ENCODE data around the gene UPF1.

Gene UPF1

DNA sequence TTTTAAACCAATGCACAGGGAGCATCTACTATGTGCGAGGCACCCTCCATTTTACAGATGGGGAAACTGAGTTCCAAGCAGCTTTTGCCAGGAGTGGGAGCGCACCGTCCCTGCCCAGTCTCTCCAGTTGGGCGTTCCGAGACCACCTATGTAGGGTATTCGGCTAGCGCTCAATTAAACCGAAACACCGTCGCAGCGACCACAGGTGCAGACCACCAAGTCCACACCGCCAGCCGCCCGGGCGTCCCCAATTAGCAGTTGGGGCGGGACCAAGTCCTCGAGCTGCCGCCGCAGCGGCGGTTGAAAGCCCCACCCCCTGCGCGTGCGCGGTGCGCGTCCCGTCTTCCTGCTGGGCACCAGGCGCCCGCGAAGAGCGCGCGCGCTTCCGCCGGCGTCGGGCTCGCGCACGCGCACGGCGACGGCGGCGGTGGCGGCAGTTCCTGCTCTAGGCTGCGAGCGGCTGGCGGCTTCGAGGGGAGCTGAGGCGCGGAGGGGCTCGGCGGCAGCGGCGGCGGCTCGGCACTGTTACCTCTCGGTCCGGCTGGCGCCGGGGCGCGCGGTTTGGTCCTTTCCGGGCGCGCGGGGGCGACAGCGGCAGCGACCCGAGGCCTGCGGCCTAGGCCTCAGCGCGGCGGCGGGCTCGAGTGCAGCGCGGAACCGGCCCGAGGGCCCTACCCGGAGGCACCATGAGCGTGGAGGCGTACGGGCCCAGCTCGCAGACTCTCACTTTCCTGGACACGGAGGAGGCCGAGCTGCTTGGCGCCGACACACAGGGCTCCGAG is at the start of gene UPF1:
TSS of gene UPF1 (plus strand) at position 436 of the 782 bp plus-strand sequence. CDS start at position 687, 251 bp downstream.
- peak; percentile 96 for DNase-seq

DNA sequence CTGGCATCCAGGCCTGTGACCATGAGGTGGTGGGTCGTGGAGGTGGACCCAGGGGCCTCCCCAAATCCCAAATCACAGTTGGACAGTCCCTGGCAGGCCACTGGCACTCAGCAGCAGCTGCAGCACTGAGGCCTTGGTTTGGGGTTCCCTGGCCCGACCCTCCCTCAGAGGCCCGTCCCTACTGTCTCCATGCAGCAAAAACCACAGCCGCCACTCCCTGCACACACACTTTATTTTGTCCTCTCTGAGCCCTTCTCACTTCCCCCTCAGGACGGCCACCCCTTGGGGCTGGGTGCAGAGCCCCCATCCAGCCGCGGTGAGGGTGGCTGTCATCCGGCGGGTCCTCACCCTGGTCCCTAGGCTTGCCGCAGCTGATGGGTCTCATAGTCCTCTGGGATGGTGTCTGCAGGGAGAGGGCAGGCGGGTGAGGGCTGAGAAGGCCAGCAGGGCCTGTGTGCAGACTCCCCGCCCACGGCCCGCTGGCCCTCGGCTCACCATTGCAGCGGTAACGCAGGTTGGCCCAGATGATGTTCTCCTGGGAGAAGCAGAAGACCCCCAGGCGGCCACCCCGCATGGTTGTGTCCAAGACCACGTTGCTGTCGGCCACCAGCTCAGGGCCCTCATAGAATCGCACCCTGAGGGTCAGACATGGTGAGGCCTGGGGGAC is 49.1 kb upstream of the UPF1 start:
- no peak for DNase-seq

DNA sequence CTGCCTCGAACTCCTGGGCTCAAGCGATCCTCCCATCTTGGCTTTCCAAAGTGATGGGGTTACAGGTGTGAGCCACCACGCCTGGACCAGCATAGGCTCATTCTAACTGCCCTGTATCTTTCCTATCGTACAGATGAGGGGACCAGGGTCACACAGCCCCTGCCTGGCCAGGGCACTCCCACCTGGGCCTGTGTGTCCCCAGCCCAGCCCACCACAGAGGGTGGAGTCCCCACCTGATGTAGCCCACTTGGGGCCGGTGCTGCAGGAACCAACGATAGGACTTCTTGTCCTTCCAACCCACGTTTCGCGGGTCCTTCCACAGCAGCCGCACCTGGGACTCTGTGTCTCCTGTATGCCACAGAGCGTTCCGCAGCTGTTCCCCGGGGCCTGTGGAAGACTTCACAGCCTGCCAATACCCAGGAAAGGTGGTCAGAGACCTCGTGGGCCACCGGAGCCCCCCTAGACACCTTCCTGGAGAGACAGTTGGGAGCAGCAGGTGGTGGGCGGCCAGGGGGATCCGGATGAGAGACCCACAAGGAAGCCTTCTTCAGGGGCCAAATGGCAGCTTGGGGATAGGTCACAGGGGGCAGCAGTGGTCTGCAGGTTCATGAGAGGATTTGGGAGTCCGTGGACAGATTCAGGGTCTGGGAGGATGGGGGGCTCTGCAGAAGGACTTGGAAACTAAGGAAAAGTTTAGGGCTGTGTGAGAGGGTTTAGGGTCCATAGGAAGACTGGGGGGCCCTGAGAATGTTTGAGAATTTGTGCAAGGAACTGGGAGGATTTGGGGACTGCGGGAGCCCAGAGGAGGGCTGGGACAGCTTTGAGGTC is 47.6 kb upstream of the UPF1 start:
- no peak for DNase-seq

DNA sequence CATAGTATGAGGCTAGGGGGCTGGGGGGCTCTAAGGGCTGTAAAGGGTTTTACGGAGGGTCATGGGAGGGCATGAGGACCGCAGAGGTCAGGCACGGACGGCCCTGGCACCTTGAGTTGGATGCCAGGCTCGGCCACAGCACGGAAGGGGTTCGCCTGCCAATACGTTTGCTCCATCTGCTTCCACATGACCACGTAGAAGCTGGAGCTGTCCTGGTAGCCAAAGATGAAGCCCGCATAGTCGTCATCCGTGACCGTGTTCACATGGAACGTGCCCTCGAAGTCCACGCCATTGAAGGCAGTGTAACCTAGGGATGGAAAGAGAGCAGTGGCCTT is 47.0 kb upstream of the UPF1 start:
- DNase-seq: no peak

DNA sequence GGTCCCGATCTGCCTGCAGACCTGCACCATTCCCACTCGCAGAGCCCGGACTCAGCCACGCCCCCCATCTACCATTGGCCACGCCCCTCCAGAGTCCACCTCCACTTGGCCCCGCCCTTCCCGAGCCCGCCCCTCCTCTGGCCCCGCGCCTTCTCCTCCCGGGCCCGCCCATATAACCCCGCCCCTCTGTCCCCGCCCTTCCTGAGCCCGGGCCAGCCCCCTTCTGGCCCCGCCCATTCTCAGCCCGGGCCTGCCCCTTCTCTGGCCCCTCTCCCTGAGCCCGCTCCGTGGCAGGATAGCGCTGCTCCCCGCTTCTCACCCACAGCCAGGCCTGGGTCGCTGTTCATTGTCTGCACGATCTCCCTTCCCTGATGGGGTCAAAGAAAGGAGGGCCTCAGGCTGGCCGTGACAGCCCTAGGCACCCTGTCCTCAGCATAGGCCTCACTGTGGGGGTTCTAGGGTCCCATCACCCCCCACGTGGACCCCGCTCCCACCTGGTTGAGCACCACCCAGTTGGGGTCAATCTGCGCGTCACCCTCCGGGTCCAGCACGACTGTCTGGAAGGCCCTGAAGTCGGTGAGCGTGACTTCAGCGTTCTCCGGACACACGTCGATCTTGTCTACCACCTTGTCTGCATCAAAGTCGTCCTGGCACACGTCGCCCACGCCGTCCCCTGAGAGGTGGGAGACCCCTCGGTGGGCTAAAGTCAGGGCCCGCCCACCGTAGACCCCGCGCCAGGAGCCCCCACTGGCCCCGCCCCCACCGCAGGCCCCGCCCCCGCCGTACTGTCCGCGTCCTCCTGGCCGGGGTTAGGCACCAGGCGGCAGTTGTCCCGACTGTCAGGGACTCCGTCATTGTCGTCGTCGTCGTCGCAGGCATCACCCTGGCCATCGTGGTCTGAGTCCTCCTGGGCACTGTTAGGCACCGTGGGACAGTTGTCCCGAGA is 46.3 kb upstream of the UPF1 start:
- DNase-seq: peak; percentile 70

DNA sequence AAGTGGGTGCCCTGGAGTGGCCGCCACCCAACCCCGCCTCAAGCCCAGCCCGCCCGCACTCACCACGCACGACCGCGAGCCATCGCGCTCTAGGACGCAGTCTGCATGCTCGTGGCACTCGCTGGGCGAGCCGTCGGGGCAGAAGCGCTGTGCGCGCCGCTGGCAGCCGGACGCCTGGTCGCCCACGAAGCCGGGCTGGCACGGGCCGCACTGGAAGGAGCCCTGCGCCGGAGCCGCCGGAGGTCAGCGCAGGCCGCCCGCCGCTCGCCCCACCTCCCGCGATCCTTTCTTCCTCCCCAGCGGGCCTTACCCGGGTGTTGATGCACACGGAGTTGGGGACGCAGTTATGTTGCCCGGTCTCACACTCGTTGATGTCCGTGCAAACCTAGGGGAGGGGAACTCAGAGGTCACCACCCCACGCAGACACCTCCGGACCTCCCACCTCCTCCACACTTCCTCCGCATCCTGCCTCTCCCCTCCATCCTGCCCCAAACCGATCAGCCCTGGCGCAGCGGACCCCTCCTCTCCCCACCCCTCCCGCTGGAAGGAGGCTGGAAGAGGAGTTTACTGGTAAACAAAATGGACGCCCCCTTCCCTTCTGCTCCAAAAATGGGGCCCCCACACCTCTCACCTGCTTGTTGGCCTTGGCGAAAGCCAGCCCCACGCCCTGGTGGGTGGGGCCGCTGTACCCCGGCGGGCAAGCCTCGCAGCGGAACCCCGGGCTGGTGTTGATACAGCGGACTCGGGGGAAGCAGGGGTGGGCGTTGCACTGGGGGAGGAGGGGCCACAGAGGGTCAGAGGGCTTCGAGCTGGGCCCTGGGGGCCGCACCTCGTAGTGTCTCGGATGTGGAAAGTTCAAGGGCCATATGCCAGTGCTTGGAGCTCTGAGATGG is 43.0 kb upstream of the UPF1 start:
- no peak for DNase-seq

DNA sequence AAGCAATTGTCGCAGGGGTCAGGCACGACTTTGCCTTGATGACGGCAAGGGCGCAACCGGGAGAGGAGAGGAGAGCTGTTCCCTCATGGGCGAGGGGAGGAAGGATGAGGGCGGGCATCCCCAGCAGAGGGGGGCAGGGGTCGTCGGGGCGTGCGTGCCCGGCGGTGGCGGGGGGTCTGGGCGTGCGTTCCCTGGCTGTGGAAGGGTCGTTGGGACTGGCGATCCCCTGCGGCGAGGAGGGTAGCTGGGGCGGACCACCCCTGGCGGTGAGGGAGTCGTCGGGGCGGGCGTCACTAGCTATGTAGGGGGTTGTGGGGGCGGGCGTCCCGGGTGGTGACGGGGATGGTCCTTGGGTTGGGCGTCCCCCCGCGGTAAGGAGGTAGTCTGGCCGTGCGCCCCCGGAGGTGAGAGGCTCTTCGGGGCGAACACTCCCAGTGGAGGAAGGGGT is 42.3 kb upstream of the UPF1 start:
- no peak for DNase-seq

DNA sequence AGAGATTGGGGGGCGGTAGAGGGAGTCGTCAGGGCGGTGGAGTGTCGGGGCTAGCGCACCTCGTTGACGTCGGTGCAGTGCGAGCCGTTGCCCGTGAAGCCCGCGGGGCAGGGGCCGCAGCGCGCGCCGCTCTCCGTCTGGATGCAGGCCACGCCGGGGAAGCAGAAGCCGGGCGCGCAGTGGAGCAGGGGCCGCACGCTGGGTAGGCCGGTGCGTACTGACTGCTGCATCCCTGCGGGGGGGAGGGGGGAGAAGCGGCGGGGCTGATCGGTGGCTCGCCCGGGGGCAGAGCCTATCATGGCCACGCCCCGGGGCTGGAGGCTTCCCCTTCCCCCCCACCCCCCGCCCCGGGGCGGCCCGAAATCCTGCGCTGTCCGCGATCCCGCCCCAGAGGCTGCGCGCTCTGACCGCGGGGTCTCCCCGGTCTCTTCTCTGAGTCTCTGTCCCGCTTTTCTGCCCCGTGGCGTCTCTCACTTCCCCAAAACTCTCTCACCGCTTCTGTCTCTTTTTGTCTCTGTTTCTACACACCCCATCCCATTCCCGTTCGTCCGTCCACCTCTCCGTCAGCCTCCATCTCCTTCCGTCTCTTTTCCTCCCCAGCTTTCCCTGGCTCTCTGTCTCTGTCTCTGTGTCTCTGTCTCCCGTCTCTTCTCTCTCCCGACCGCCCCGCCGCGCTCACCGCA is 41.7 kb upstream of the UPF1 start:
- DNase-seq: peak; percentile 32

DNA sequence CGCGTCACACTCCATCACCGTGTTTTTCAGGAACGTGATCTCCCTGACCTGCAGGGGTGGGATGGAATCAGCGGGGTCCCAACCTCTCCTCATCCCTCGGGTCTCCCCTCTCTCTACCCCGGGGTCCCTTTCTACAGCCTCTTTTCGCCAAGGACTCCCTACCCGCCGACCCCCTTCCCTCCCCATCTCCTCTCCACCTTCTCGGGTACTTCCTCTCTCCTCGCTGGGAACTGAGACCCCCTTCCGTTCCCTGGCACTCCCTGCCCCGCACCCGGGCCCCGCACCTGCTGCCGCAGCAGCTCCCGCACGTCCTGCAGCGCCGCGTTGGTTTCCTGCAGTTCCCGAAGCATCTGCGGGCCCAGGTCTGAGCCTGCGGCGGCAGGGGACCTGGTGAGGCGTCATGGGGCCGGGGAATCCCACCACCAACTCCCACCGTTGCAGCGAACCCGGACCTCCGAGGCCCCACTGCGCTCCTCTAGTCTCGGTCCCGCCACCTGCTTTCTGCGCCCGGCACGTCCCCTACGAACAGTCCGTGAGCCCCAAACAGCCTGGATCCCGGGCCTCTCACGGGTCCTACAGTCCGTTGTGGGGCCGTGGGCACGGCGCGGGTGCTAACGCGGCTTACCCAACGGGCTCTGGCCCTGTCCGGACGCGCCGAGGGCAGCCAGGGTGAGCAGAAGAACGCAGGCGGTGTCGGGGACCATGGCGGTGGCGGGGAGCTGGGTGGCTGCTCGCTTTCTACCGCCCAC is 41.0 kb upstream of the UPF1 start, which contains the start of gene COMP:
TSS of gene COMP (minus strand) at position 740 of the 749 bp plus-strand sequence. CDS start at position 704, 36 bp downstream.
- no peak for DNase-seq

DNA sequence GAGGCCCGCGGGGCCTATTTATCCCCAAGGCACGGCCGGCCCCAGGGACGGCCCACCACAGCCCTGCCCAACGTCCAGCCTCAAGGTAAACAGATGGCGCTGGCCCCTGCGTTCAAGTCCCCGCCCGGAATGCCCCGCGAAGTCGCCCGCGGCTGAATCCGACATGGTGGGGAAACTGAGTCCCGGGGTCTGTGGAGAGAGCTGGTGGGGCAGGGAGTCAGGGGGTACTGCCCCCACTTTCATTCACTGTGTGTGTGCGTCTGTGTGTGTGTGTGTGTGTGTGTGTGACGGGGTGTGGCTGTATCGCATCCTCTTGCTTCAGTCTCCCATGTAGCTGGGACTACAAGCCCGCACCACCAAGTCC is 40.5 kb upstream of the UPF1 start:
- DNase-seq: no peak

DNA sequence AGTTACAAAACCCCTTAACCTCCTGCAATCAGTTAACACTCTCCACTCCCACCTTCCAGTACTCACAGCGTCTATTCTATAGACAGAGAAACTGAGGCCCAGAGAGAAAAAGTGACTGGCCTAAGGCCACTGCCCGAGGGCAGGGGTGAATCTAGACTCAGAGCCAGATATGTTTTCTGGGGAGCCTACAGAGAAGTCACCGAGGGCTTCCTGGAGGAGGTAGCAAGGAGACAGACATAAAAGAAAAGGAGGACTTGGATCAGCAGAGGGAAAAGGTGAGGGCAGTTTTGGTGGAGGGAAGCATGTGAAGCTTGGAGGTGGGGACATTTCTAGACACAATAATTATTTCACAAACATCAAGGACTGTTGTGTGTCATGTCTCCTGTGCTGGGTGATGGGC is 39.1 kb upstream of the UPF1 start:
- DNase-seq: no peak

DNA sequence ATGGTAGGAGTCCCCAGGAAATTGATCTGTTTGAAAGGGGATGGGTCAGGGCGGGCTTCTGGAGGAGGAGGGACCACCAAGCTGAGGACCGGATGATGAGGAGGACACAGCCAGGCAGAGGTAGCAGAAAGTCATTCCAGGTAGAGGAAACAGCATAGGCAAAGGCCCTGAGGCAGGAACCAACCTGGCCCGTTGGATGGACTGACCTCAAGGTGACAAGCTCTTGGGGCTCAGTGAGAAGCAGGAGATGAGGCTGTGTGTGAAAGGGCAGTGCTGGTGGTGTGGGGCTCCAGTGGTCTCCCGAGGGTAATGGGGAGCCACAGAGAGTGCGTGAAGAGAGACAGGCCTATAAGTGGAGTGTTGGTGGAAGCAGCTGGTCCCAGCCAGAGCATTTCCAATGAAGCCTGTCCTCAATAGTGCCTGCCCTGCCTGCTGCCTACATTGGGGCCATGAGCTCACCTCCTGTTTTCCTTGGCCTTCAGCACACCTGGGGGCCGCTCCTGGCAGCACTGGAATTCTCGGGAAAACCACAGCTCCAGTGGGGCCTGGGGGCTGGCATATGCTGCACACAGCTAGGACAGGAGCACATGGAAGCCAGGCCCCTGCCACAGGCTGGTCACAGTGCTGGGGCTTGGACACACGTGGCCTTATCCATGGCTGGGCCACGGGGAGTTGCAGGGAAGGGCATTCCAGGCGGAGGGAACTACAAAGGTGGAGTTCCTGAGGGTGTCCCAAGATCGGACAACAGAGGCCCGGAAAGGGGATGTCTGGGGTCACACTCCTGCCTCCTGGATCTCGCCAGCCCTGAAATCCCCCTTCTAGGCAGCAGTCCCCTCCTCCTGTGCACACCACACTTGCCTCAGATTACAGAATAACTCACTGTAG is 38.4 kb upstream of the UPF1 start:
- no peak for DNase-seq

DNA sequence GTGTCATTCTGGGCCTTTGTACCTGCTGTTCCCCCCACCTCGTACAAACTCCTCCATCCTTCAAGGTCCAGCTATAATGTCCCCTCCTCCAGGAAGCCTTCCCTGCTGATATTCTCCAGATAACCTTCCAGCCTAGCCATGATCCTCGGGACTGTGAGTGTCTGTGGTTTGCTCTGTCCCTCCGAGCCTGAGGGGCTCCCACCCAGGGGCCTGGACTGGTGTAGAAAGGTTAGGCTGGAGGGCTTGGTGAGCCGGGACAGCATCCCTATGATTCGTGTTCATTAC is 37.8 kb upstream of the UPF1 start:
- no peak for DNase-seq

DNA sequence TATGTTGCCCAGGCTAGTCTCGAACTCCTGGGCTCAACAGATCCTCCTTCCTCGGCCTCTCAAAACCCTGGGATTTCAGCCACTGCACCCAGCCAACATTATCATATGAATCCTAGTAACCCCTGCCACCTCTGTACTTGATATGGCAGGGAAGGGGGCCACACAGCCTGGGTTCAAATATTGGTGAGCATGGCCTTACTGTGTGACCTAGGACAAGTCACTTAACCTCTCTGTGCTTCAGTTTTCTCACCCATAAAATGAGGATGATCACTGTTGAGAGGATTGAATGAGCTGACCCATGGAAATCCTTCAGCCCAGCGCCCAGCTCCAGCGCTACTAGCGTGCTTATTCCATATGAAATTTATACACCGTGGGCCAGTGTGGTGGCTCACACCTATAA is 37.1 kb upstream of the UPF1 start:
- DNase-seq: no peak

DNA sequence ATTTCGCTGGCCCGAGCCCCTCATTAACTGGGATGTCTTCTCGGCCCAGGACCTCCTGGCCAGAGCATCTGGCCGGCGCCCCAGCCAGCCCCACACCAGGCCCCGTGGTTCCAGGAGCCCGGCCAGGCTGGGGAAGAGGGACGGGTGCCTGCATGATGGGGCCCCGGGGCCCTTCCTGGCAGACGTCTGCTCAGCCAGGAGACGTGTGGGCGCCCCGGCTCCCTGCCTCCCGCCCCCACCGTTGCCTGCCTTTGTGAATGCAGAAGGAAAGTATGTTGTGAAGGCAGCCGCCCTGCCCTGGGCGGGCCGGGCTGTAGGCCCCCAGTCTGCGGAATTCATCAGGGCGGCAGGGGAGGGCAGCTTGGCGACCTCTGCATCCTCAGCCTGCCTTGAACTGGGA is 36.2 kb upstream of the UPF1 start:
- DNase-seq: no peak

DNA sequence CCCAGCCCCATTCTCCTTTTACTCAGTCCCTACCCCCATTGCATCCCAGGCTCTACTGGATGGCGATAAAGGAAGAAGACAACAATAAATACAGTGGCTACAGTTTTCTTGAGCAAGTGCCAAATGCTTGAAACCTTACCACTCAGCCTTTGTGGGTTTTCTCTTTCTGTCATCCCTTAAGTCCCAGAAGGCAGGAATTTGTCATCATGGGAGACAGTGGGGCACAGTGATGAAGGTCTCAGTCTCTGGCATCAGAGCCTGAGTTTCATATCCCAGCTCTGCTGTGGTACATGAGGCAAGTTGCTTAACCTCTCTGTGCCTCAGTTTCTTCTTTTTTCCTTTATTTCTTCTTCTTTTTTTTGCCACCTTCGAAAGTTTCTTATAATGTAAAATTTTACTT is 35.5 kb upstream of the UPF1 start:
- no peak for DNase-seq

DNA sequence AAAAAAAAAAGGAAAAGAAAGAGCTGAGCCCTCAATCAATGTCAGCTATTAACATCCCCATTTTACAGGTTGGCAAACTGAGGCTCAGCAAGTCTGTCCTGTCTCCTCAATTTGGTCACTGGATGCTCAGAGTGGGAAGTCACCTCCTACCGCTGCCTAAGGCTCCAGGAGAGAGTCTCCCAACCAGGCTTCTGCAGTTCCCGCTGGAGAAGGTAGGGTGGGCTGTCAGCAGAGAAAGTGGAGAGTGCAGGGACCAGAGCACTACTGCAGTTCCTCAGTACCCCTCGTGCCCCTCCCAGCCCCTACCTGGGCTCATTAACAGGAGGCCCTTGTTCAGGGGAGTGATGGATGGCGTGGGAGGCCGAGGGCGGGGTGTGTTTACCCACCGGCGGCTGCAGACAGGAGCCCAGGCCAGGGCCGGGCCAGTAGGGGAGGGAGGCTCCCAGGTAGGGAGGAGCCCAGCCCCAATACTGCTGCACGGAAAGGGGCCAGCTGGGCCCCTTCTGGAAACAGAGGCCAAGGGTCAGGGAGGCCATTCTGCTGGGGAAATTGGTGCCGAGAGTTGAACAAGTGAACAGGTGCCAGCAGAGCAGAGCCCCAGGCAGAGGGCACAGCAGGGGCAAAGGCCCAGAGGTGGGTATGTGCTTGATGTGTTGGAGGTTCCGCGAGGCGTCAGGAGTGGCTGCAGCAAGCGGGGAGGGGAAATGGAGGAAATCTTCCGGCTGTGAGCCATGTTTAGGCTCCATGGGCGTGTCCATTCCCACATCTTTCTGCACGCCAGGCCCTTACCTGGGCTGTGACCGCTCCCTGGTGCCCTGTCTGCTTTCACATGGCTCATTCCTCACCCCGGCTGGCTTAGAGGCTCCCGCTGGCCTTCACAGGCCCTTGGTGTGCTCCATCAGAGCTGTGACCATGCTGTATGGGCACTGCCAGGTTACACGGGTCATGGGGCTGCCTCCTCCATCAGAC is 33.1 kb upstream of the UPF1 start:
- DNase-seq: no peak

DNA sequence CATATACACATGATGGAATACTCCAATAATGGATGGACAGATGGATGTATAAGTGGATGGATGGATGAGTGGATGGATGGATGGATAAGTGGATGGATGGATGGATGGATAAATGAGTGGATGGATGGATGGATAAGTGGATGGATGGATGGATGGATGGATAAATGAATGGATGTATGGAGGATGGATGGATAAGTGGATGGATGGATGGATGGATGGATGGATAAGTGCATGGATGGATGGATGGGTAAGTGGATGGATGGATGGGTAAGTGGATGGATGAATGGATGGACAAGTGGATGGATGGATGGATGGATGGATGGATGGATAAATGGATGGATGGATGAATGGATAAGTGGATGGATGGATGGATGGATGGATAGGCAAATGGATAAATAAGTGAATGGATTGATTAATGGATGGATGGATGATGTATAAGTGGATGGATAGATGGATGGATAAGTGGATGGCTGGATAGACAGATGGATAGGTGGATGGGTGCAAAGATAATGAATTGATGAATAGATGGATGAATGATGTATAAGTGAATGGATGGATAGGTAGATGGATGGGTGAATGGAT is 32.3 kb upstream of the UPF1 start:
- no peak for DNase-seq

Measured in CD4-positive, alpha-beta T cell treated with Interleukin-21 for 1 hour (primary cell).